Measurements from ENCODE around the gene TCEA2. TPM values are rescaled to one million over a fixed set of nuclear protein-coding genes. Genes with fewer than 3 reads are reported as not detected.

The TCEA2 gene
- total RNA-seq, 1 donor from 2014 or later: 81.3 TPM

DNA sequence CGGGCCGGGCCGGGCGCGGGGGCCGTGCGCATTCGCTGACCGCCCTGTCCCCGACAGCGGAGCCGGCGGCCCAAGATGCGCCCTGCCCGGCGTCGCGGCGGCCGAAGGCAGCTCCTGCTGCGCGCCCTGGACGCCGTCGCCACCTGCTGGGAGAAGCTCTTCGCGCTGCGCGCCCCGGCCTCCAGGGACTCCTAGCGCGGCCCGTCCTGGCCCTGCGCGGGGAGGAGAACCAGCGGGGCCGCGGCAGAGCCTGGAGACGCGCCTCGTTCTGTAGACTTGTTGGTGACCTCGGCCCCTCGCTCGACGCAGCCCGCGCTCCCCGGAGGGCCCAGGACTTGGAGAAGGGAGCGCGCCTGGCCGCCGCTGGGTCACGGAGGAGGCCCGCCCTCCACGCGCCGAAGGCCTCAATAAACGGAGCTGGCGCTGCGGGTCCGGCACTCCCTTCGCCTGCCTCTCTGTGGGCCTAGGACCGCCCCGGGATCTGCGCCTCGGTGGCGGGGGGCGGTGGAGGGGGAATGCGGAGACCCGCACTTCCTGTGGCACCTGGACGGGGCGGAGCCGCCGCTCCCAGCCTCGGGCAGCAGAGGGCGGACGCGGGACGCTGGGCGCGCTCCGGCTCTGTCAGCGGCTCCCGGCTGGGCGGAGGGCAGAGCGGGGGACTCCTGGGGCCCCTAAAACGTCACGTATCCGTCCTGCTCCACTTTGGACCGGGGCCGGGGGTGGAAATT lies 24.3 kb upstream of the TCEA2 start:
- Mint-ChIP-seq H3K27me3 (ENCODE audit: low read depth) (peaks cover 57% of the 10 kb centered on the region), H3K27ac (no peak overlapping the region), H3K4me1 (peaks cover 8% of the 10 kb centered on the region), H3K4me3 (peak overlapping the region; percentile 56), H3K36me3 (peaks cover 2% of the 10 kb centered on the region), H3K9me3 (no peaks in the 10 kb centered on the region)
- peak; percentile 68 to 86 for DNase-seq (ENCODE audit: low spot score in 2 of 2, unreplicated experiment in 2 of 2)
- peak; percentile 72 for TF ChIP-seq CTCF (IDR thresholded peaks at IDR 0.05; ENCODE audit: unreplicated experiment)

GRCh38 chr20:64039293-64040160 lies 23.5 kb upstream of the TCEA2 start:
- Mint-ChIP-seq H3K4me3 (peak overlapping the region; percentile 56), H3K27ac (no peak overlapping the region), H3K27me3 (ENCODE audit: low read depth) (peaks cover 63% of the 10 kb centered on the region), H3K9me3 (no peaks in the 10 kb centered on the region), H3K36me3 (no peaks in the 10 kb centered on the region), H3K4me1 (peaks cover 8% of the 10 kb centered on the region)
- no peak for TF ChIP-seq CTCF (IDR thresholded peaks at IDR 0.05; ENCODE audit: unreplicated experiment)
- no peak for DNase-seq (ENCODE audit: low spot score in 2 of 2, unreplicated experiment in 2 of 2)

- no peak for TF ChIP-seq CTCF (IDR thresholded peaks at IDR 0.05; ENCODE audit: unreplicated experiment)
- Mint-ChIP-seq H3K4me1 (peaks cover 8% of the 10 kb centered on the region), H3K4me3 (no peak overlapping the region), H3K27ac (no peak overlapping the region), H3K9me3 (no peaks in the 10 kb centered on the region), H3K27me3 (ENCODE audit: low read depth) (peaks cover 72% of the 10 kb centered on the region), H3K36me3 (no peaks in the 10 kb centered on the region)
- DNase-seq (ENCODE audit: low spot score in 2 of 2, unreplicated experiment in 2 of 2): no peak
Measured at GRCh38 chr20:64040231-64041039, 22.6 kb upstream of the TCEA2 start.

- TF ChIP-seq CTCF (IDR thresholded peaks at IDR 0.05; ENCODE audit: unreplicated experiment): no peak
- Mint-ChIP-seq H3K27ac (no peak overlapping the region), H3K4me3 (peak overlapping the region; percentile 60), H3K36me3 (no peaks in the 10 kb centered on the region), H3K4me1 (peaks cover 8% of the 10 kb centered on the region), H3K9me3 (no peaks in the 10 kb centered on the region), H3K27me3 (ENCODE audit: low read depth) (peaks cover 79% of the 10 kb centered on the region)
- DNase-seq (ENCODE audit: low spot score in 2 of 2, unreplicated experiment in 2 of 2): no peak
Measured at GRCh38 chr20:64041040-64041780, 21.8 kb upstream of the TCEA2 start.

DNA sequence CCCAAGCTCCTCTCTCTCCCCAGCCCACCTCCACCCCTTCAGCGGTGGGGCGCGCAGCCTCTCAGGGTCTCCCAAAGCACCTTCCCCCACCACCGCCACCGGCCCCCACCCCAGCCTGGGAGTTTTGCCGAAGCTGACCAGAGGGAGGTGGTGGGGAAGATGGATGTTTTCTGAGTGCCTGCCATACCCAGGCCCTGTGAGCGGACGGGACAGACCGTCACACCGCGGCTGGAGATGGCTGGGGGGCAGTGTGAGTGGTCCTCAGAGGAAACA lies 21.3 kb upstream of the TCEA2 start:
- H3K27me3 Mint-ChIP-seq (ENCODE audit: low read depth): peaks cover 81% of the 10 kb centered on the region
- peak overlapping the region; percentile 60 for H3K4me3 Mint-ChIP-seq
- H3K36me3 Mint-ChIP-seq: no peaks in the 10 kb centered on the region
- H3K9me3 Mint-ChIP-seq: no peaks in the 10 kb centered on the region
- no peak for DNase-seq (ENCODE audit: low spot score in 2 of 2, unreplicated experiment in 2 of 2)
- H3K27ac Mint-ChIP-seq: no peak overlapping the region
- peaks cover 8% of the 10 kb centered on the region for H3K4me1 Mint-ChIP-seq
- no peak for TF ChIP-seq CTCF (IDR thresholded peaks at IDR 0.05; ENCODE audit: unreplicated experiment)
